ENCODE data around the gene FAM161B. TPM values are rescaled to one million over a fixed set of nuclear protein-coding genes. Genes with fewer than 3 reads are reported as not detected.

The FAM161B gene
- total RNA-seq: 4.7 TPM
- long read RNA-seq, full-length matches to known transcripts: 3 of 4 reads
- long read RNA-seq, partial matches to known transcripts: 1 of 4 reads
- long read RNA-seq, other reads (novel, unspliced or antisense): 0 of 4 reads

DNA sequence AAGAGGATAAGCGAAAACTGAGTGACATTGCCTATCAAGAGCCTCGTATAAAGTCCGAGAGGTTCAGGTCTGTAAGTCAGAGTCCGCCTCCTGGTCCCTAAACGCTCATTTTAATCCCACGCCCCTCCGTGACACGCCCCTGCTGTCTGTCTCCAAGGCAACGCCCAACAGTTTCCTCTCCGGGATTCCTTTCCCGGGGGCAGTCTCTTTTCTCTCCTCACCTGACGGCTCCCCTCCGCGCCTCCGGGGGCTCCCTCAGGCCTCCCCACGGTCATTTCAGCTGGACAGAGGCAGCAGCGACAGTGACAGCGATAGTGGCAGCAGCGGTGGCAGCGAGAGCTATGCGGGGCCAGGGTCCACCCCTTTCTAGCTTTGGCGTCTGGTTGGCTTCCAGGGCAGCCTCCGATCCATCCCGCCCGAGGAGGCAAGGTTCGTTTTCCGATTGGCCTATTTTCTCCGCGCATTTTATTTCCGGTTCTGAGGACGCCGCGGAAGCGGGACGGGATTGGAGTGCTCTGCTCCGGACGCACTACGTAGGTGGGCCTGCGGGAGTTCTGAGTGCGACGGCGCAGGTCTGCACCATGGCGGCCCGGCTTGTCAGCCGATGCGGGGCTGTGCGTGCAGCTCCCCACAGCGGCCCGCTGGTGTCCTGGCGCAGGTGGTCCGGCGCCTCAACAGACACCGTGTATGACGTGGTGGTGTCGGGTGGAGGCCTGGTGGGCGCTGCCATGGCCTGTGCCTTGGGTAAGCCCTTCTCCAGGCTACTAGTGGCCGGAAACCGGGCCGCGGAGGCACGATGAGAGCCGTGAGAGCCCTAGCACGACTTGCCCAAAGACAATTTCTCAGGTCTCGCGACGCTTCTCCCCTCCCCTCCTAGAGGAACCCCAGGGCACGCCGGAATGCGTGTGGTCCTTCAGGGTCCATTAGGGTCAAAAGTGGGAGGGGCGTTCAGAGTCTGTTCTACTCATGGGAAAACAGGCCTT is at the start of gene FAM161B, which contains the start of gene COQ6:
FAM161B (minus strand) TSS at position 343 of the 983 bp plus-strand sequence; CDS start at position 275, 68 bp downstream.
COQ6 (plus strand) TSS at position 551 of the 983 bp plus-strand sequence; CDS start at position 582, 31 bp downstream.
- DNase-seq (peak; percentile 96), ATAC-seq (peak; percentile 98)
- H3K9me3 ChIP-seq: no peaks in the 10 kb centered on the region
- peak; percentile 16 for TF ChIP-seq CTCF (IDR thresholded peaks at IDR 0.05)
- no peaks in the 10 kb centered on the region for H3K27me3 ChIP-seq (ENCODE audit: low read depth)
- intact Hi-C loops (cut with DNase I): no loop called here
- peaks cover 31% of the 10 kb centered on the region for H3K36me3 ChIP-seq
- peak within 1 kb of the TSS; percentile 97 for H3K27ac ChIP-seq
- peak within 1 kb of the TSS; percentile 83 for H3K4me3 ChIP-seq
- peaks cover 20% of the 10 kb centered on the region for H3K4me1 ChIP-seq

GRCh38 chr14:73998726-73999125 is 48.8 kb upstream of the FAM161B start:
- Histone ChIP-seq H3K27ac (no peak overlapping the region), H3K36me3 (peaks cover 19% of the 10 kb centered on the region), H3K4me1 (no peaks in the 10 kb centered on the region), H3K9me3 (no peaks in the 10 kb centered on the region), H3K4me3 (no peak overlapping the region), H3K27me3 (ENCODE audit: low read depth) (no peaks in the 10 kb centered on the region)
- DNase-seq (no peak), ATAC-seq (no peak)
- intact Hi-C loops (cut with DNase I): no loop called here
- no peak for TF ChIP-seq CTCF (IDR thresholded peaks at IDR 0.05)

- no peaks in the 10 kb centered on the region for H3K9me3 ChIP-seq
- ATAC-seq: no peak
- no peak for TF ChIP-seq CTCF (IDR thresholded peaks at IDR 0.05)
- H3K36me3 ChIP-seq: peaks cover 19% of the 10 kb centered on the region
- H3K27me3 ChIP-seq (ENCODE audit: low read depth): no peaks in the 10 kb centered on the region
- no peak overlapping the region for H3K4me3 ChIP-seq
- no peak overlapping the region for H3K27ac ChIP-seq
- intact Hi-C loops (cut with DNase I): no loop called here
- H3K4me1 ChIP-seq: no peaks in the 10 kb centered on the region
- no peak for DNase-seq
Observed at GRCh38 chr14:73997944-73998447, 48.1 kb upstream of the FAM161B start.

DNA sequence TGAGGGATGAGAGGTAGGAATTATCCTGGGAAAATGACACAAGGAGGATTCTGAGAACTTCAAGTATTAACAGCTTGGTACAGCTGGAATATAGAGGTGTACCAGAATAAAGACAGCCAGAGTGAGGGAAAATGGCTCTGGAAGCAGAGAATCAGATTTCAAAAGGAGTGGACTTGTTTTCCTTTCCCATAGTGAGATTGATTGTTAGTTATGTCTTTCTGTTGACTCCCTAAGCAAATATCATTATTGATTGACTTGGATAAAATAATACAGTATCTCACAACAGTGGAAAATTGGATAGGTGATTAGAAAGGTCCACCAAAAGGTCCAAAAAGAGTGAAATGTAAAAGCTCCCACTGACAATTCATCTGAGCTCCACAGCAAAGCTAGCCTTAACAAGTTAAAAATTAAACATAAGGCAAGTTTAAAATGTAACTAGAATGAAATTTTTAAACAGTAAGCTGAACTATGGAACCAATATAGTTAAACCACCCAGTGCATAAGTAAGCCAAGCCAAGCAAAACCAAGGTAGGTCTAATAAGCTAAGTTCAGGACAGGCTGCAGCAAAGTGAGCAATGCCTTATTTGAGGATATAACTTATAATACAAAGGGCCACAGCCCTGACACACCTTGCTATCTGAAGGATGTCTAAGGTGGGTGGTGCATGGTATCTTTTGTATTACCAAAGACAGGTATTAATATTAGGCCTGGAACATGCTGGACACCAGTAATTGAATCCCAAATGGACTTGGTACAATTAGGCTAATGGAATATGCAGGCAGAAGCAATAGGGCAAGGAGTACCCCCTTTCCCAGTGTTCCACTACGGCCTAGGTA is 47.4 kb upstream of the FAM161B start:
- no peak overlapping the region for H3K27ac ChIP-seq
- no peak for TF ChIP-seq CTCF (IDR thresholded peaks at IDR 0.05)
- DNase-seq: no peak

GRCh38 chr14:73996731-73997107 is 46.8 kb upstream of the FAM161B start:
- Histone ChIP-seq H3K27ac (no peak overlapping the region), H3K27me3 (ENCODE audit: low read depth) (no peaks in the 10 kb centered on the region), H3K4me3 (no peak overlapping the region), H3K9me3 (no peaks in the 10 kb centered on the region), H3K36me3 (peaks cover 19% of the 10 kb centered on the region), H3K4me1 (no peaks in the 10 kb centered on the region)
- no peak for ATAC-seq
- intact Hi-C loops (cut with DNase I): no loop called here
- no peak for DNase-seq
- no peak for TF ChIP-seq CTCF (IDR thresholded peaks at IDR 0.05)

More for the DNA sequence above, 47.4 kb upstream of the FAM161B start:
- H3K27me3 ChIP-seq (ENCODE audit: low read depth): no peaks in the 10 kb centered on the region
- H3K4me1 ChIP-seq: no peaks in the 10 kb centered on the region
- intact Hi-C loops (cut with DNase I): no loop called here
- no peaks in the 10 kb centered on the region for H3K9me3 ChIP-seq
- ATAC-seq: no peak
- H3K36me3 ChIP-seq: peaks cover 19% of the 10 kb centered on the region
- H3K4me3 ChIP-seq: no peak overlapping the region

All from lower lobe of right lung (tissue), 2 donors.